Glomerular endothelial cell (primary cell): ENCODE data around the gene ABLIM1. TPM values are rescaled to one million over a fixed set of nuclear protein-coding genes. Genes with fewer than 3 reads are reported as not detected.
"Not testable (repeated sequence)": the region's sequence is repeated elsewhere in the genome, so short reads cannot be mapped to it uniquely, and the experiment has no call there.

Experiments used
- DNase-seq: peaks from one replicate; pipeline ENCODE4 v3.0.0-alpha.2; 2011; ENCODE audit warnings: low read depth, low spot score; ENCODE audit errors: extremely low read depth
- total RNA-seq: library from RNA; depleted of rRNA; stranded (reverse); fragments of >200 nt; gene quantifications from 2 replicates; pipeline ENCODE4 v1.2.3, GENCODE V29; 2015

The ABLIM1 gene
- total RNA-seq = 25.4 and 87.4 TPM in 2 replicates

GRCh38 chr10:114658175-114658574 is at the start of gene ABLIM1:
Gene ABLIM1 (minus strand): TSS chr10:114658275. CDS start chr10:114658200, 75 bp downstream.
- DNase-seq = no peak

GRCh38 chr10:114706458-114707055 is 48.5 kb upstream of the ABLIM1 start:
- DNase-seq = no peak

GRCh38 chr10:114704679-114705078 is 46.6 kb upstream of the ABLIM1 start:
- no peak for DNase-seq

- DNase-seq = no peak
Measured at GRCh38 chr10:114703377-114704107, 45.5 kb upstream of the ABLIM1 start.

- no peak for DNase-seq
Measured at GRCh38 chr10:114698271-114699061, 40.4 kb upstream of the ABLIM1 start.

DNA sequence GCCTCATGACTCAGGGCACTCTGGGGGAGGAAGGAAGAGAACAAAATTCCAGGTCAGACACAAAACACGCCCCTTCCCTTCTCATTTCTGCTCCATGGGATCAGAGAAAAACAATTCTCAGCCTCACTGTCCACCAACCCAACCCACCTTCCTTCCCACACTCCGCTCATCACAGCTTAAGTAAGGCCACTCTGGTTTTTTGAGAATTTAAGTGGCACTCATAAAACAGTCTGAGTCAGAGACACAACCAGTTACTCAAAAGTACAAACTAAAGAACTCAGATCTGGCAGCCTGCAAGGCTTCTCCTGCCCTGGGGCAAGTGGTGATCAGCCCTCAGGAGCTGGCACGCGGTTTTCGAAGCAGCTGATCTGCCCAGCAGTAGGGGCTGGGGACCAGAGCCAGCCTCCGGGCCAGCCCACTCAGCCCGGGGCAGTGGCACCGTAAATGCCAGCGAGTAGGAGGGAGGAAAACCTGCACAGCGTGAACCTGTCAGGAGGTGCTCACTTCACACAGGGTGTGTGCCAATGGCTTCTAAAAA is 39.1 kb upstream of the ABLIM1 start:
- DNase-seq = no peak

DNA sequence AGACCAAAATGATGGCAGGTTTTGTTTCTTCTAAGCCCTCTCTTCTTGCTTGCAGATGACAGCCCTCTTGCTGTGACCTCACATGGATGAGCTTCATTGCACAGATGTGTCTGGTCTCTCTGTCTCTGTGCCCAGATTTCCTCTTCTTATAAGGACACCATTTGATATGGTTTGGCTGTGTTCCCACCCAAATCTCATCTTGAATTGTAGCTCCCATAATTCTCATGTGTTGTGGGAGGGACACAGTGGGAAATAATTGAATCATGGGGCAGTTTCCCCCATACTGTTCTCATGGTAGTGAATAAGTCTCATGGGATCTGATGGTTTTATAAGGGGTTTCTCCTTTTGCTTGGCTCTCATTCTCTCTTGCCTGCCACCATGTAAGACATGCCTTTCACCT is 38.2 kb upstream of the ABLIM1 start:
- DNase-seq = not testable (repeated sequence)

- no peak for DNase-seq
Measured at GRCh38 chr10:114694752-114695151, 36.7 kb upstream of the ABLIM1 start.

DNA sequence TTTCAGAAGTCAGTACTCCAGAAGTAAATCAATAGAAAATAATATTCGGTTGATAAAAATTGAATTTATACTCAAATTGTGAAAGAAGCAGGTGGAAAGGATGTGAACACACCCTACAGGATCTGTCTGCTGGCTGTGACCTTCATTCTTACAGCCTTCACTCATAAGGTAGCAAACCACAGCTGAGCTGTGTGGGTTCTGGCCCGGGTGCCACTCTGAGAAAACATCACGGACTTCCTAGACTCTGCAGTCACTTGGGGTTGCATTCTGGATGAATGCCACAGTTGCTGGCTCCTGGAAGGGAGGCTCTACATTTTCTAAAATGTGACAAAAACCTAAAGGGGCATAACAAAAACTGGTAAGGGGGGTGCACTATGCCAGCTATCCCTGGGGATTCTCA is 36.0 kb upstream of the ABLIM1 start:
- DNase-seq = no peak

- DNase-seq = no peak
Measured at GRCh38 chr10:114691442-114691941, 33.4 kb upstream of the ABLIM1 start.

GRCh38 chr10:114688786-114689185 is 30.7 kb upstream of the ABLIM1 start:
- DNase-seq = no peak

GRCh38 chr10:114687459-114687858 is 29.4 kb upstream of the ABLIM1 start:
- DNase-seq = no peak

DNA sequence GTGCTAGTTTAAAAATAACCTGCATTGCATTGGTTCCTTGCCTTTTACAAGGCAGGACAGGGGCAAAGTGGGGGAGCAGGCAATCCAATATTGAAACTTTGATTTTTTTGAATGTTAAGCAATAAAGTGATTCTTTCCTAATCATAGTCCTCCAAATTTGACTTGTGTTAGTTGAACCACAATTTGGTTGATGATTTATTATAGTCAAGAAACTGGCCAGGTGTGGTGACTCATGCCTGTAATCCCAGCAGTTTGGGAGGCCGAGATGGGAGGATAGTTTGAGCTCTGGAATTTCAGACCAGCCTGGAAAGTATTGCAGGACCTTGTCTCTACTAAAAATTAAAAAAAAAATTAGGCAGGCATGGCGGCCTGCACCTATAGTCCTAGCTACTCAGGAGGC is 27.9 kb upstream of the ABLIM1 start:
- no peak for DNase-seq

DNA sequence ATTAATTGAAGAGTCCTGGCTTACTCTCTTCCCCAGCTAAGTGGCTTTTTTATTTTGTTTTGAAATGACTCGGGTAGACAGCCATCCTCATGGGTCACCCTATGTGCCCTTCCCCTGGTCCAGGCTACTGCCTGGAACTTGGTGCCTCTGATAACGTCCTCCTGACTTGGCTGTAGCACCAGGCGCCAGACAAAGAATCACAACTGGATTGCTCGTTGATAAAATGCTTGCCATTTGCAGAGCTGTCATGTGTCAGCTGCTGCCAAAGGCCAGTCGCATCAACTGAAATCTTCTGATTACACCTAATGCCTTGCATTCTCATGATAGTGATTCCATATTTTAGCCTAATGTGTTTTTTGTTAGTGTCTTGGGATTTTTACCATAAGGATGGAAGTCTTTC is 27.4 kb upstream of the ABLIM1 start:
- no peak for DNase-seq

GRCh38 chr10:114684822-114685209 is 26.7 kb upstream of the ABLIM1 start:
- DNase-seq = no peak

DNA sequence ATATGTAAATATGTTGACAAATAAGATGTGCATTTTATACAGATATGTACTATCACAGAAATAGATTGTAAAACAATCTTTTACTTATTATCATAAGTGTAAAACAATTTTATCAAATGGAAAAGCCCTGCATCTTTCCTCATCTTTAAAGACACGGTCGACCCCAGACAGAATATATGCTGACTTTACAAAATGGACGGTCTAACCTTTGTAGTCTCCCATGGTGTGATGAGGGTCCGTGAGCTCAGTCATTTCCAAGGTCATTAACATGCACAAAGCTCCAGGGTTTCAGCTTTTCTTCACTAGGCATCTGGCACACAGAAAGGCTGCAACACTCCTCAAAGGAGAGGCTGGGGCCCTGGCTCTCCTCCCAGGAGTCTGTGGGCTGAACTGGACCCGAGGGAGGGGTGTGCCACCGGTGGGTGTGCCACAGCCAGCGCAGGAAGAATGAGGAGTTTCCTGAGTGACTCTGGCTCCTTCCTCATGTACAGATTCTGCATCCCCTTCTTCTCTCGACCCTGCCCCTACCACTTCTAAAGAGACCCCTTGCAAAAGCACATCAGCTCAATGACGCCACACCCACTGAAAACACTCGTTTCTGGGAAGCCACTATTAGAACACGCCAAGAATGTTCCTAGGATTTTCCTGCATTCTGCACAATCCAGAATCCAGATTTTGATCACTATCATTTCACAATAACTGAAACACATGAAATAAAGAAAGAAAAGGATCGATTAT is 26.2 kb upstream of the ABLIM1 start:
- no peak for DNase-seq

DNA sequence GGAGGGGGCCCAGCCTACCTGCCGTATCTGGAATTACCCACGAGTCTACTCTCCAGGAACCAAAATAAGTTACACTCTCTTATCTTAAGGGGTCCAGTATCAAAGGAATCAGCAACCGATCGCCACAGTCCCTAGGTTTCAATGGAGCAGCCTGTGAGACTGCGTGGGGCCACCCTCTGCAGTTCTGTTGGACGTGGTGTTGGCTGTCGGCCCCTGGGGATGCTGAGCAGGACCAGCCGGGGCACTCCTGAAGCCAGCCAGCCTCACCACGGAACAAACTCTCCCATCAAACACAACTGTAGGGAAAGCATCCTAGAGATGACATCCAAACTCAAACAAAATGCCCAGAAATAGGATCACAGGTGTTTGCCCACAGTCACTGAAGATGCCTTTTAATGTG is 25.5 kb upstream of the ABLIM1 start:
- DNase-seq = no peak

DNA sequence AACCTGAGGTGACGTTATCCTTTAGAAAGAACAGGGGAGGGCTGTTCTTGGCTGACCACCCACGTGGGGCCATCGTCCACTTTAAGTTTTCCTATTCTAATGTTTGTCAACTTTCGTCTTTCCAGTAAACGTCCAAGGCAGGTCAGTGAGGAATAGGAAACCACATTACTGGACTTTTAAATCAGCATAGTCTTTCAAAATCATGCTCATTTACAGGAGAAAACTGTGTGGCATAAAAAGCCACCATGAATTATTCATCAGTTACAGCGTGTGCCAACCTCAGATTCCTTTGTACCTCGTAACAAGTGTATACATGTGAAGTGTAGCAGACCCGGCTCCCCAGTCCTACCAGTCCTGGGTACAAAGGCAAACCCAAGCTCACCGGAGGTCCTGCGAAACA is 25.1 kb upstream of the ABLIM1 start:
- DNase-seq = no peak

DNA sequence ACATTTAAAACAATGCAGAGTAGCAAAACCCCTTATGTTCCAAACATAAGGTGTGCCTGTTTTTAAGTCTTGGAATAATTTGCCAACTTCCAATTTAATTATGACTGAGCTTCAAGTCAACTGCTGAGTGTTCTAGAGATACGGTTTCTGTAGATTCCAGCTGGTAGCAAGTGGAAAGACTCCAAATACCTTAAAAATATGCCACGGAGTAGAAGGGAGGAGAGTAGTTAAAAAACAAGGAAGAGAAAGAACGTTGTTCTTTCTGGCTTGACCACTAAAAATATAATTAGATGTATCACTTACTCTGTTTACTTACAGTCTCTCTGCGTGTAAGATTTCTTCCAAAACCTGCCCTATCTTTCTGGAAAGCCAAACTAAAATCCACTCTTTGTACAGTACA is 24.5 kb upstream of the ABLIM1 start:
- DNase-seq = no peak

DNA sequence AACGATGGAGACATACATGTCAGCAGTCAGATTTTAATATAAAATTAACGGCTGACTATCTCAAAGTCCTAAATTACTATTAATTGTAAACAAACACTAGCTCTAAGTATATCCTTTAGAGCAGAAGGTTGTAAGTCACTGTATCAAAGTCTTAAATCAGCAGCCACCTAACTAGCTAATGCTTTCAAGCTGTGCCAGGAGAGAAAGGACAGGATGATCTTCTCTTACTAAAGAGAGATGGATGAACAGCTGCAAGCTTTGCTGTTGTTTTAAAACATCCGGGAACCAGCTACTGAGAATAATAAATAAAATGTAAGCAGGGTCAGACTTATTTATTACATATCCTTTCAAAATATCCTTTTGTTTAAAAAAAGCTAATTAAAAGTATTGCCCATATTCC is 24.0 kb upstream of the ABLIM1 start:
- DNase-seq = no peak

DNA sequence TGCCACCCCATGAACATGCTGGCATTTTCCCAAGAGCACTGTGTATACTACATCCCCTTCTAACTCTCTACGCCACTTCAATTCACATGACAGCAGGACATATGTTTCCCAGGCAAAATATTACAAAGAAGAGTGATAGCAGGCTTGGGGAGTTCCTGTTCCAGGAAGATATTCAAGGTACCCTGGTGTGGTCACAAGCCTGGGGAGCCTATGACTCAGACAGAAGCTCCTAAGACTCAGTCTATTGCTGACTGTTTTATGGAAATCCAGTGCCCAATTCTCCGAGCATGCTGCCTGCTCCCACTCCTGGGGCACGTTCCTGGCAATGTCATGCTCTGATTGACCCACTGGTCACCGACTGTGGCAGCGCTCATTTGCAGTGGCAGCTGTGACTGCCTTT is 23.5 kb upstream of the ABLIM1 start:
- DNase-seq = no peak
